ENCODE data around the gene CCR3.

Gene CCR3

DNA sequence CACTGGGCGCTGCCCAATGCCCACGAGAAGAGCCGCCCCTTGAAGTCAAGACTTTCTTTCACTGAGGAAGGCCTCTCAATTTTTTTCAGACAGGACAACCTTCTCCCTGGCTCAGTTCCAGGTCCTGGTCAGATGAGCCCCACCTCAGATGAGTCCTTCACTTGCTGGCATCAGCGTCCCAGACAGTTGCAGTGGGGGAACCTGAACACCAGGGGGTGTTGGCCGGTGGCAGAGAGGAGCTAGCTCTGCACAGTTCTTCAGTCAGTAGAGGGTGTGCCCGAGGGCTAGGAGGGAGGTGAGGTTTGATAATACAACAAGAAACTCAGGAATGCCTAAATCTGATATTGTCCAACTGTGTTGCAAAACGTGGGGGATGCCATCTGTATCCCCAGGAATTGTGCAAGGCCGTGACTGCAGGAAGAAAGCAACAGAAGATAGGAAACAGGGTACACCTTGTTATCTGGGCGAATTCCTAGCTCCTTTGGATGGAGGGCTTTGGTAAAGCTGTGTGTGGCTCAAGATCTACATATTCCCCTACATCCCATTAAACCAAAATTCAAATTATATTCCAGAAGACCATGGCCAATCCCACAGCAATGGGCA lies 34.3 kb downstream of the CCR3 start:
- no peak for DNase-seq (ENCODE audit: low read depth)

DNA sequence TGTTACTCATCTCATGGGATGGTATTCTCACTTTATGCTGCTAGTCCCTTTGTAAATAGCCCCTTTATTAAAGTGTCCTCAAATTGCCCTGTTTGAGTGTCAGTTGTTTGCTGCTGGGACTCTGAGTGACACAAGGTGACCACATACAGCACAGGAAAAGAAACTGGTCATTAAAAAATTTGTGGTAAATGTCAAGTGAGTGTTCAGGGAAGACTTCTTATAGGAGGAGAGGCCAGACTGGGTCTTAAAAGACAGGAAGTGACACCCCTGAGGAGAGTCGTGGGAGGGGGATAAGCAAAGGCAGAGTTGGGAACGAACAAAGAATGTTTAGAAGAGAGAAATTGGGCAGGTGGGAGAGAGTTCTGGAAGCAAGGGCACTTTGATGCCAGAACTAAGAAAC lies 35.2 kb downstream of the CCR3 start:
- no peak for DNase-seq (ENCODE audit: low read depth)

DNA sequence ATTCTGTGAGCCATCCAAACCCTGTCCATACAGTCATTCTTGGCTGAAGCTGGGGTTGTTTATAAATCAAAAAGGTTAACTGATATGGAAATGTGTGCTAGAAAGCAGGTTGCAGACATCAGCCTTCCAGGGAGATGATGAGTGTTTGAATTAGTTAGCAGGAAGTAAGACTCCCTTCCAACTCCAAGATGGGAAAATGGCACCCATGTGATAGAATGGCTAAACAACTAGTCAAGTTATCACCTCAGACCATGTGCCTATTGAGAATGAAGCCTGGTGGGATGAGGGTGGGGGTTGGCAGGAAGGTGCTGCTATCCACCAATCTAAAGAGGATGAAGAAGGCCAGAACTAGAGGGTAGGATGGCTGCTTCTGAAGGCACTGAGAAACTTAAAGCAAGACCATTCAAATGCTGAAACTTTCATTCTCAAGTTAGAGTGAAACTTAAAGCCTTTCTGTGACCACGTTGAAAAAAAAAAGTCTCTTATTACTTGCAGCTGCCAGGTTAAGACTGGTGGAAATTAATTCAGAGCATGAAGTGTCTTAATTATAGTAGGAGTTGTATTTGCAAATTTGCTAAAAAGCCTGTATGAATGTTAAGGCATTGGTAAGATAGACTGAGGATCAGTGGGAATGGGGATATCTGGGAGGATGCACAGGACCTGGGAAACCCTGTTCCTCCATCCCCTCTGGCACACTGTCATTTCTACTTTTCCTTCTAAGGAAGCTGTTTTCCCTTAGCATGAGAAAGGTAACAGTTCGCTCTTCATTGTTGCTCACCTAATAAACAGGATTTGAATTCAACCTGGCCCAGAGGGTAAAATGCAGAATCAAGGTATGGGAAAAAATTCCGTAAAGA lies 36.8 kb downstream of the CCR3 start:
- DNase-seq (ENCODE audit: low read depth), result no peak

DNA sequence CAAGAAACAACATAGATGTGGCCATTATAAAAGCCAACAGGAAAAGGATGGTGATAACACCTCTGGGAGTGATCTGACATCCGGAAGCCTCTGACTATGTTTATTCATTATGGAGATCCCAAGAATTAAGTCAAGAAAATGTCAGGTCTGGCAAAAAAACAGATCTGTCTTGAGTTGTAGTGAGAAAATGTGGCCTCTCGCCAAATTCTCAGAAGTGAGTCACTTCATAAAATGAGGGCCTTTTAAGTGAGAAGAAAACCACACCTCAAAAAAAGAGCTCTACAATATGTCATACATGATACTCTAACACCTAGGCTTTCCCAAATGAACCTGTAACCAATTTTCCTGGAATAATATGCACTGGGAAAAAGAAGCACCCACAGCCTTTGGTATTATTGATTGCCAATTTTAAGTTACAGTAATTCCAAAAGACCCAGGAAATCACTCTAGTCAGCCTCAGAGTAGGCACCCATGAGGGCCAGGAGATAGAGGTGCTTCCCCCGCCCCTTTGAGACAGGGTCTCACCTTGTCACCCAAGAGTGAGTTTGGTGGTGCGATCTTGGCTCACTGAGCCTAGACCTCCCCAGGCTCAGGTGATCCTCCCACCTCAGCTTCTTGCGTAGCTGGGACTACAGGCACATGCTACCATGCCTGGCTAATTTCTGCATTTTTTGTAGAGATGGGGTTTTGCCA lies 38.0 kb downstream of the CCR3 start:
- no peak for DNase-seq (ENCODE audit: low read depth)

DNA sequence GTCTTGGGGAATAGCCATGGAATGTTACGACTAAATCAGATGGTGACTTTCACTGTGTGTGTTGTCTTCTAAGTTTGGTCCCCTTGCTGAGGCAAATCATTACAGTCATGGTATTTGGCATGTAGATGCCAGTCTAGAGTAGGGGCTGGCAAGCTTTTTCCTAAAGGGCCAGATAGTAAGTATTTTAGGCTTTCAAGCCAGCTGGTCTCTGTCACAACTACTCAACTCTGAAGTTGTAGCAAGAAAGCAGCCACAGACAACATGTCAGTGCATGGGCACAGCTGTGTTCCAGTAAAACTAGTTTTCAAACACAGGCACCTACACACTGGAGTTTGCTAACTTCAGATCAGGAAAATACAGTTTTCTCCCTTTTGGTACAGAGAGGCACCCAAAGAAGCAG lies 39.3 kb downstream of the CCR3 start:
- no peak for DNase-seq (ENCODE audit: low read depth)

DNA sequence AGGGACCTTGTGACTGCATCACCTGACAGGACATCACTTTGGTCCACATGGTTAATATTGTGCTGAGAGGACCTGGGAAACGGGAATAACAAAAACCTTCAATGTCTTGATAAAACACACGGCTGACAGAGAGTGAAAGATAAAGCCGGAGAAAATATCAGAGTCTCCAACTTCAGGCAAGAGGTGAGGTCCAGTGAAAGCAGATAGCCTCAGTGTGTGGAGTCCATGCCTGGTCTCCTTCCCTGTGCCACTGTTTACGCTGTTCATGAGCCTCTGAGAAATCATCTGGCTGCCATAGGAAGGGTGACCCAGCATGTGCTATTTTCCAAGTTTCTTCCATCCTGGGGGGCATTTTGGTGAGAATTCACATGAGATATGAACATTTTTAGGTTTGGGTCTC lies 39.8 kb downstream of the CCR3 start:
- no peak for DNase-seq (ENCODE audit: low read depth)

DNA sequence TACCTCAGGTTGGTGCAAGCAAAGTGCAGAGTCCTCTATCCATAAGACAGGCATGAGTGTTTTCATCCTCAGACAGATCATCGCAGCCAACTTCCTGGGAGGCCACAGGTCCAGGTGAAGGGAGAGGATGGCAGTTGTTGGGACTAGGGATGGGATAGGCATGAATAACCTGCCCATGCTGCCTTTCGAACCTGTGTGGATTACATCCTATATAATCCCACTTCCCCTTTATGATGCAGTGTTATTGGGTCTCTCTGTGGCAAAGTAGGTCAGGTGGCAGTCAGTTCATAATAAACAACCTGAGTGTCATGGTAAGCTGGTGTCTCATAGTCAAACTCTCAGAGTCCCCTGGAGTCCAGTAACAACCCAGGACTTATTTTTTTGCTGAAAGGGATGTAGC lies 40.4 kb downstream of the CCR3 start:
- DNase-seq (ENCODE audit: low read depth), result no peak

DNA sequence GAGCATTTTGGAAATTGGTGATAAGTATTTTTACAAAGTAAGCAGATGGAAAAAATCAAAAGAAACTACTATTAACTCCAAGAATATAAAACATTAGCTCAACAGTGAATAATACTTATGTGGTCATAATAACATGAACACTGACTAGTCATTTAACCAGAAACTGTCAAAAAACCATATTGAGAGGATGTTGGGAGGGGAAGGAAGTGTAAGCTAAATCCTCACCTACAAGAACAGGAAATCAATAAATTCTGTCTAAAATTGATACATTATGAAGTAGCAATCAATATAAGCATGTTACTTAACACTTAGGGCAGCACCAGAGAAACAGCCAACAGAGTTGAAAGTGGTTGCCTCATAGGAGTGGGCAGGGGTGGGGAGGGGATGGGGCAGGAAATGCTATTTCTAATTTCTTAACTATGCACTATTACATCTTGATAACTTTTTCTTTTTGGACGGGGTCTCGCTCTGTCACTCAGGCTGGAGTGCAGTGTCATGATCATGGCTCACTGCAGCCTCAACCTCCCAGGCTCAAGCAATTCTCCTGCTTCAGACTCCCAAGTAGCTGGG lies 41.7 kb downstream of the CCR3 start:
- no peak for DNase-seq (ENCODE audit: low read depth)

DNA sequence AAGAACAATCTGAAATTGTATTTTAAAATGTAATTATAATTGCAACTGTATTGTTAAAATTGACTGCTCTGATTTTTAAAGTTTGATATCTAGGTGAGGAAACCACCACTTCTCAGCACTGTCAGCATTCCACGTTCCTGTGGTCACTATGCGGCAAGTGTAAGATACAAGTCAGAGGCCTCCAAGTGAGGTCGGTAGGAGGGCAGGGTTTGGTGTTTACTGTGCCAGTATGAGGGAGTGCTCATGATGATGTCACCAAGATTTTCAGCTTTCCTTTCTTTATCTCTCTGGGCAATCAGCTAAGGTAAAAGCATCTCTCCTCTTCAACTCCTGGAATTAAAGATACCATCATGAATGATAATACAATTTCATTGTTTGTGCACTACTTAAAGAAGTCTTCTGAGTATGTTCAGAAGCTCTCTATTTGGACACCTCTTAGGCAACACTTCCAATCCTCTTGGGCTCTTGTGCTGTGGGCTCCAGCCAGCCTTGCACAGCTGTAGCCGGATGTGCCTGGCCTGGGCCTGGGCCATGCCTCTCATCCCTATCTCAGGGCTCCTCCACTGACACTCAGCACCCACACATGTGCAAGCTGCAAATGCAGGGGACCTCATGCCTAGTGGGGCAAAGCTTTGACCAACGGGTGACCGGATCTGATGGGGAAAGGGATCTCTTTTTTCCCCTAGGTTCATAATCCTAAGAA lies 42.9 kb downstream of the CCR3 start:
- DNase-seq (ENCODE audit: low read depth), result no peak

DNA sequence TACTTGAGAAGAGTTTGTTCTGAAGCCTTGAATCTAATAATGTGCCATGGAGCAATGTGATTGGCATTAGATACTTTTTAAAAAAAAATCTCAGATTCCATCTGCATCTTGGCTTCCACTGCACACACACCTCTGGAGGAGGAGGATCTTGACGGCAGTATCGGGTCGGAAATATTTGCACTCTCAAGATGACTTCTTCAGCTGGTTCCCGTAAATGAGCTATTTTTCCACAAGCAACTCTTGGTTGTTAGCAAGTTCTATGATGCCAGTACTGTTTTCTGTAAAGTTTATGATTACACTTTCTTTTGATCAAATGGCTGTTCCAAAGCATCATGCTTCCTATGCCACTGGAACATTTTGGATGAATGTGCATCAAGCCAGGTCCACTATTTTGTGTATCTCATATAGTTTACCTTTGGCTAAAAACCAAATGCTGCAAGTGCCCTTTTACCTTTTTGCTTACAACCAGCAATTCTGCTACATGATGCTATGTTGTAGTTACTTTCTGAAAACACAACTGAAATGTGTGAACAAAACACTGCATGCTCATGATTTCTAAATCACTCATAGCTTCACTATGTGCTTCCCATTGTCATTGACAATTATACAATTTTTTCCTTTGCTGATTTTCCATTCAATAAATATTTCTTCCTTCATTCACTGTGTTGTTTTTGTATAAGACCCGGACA lies 43.8 kb downstream of the CCR3 start:
- no peak for DNase-seq (ENCODE audit: low read depth)

DNA sequence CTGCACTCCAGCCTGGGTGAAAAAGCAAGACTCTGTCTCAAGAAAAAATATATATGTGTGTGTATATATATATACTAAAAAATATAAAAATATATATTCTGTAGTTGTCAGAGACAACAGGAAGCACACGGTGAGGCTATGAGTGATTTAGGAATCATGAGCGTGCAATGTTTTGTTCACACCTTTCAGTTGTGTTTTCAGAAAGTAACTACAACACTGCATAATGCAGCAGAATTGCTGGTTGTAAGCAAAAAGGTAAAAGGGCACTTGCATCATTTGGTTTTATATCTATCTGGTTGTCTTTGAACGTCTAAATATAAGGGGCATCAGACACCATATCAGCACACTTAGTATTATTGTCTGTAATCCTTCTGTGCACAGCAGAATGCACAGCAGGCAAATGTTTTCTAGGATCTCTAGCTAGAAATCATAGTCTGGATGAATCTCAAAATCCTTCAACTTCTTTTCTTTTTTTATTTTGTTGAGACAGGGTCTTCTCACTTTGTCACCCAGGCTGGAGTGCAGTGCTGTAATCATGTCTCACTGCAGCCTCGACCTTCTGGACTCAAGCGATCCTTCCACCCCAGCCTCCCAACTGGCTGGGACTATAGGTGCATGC lies 44.8 kb downstream of the CCR3 start:
- DNase-seq (ENCODE audit: low read depth), result no peak

DNA sequence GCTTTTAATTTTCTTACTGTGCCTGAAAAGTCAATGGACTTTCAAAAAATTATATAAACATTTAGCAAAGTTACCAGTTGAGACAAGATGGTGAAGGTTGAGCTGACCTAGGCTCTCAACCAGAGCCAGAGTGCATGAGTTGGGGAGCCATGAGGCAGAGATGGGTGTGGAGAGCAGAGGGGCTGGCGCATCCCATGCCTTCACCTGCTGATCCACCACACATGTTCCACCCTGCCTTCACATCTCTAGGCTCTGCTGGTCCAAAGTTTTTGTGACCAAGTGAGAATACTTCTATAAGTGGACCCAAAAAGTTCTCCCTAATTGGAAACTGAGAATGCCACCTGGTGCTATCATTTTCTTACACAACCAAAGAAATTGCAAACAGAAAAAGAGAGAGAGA lies 47.3 kb downstream of the CCR3 start:
- no peak for DNase-seq (ENCODE audit: low read depth)

DNA sequence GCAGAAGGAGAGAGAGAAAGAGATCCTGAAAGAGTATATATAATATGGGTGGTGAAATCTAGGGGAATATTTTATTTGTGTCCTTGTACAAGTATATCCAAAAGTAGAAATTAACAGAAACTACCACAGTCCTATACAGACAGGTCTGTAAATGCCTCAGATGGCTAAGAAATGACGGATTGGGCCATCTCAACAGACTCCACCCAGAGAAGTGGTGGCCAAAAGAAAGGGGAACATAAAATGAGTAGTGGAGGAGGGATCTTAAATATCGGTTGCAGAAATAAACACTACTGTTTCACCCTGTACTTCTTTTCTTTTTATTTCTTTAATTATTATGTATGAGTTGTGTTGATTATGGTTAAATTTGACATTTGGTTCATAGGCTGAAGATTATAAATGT lies 47.7 kb downstream of the CCR3 start:
- no peak for DNase-seq (ENCODE audit: low read depth)

DNA sequence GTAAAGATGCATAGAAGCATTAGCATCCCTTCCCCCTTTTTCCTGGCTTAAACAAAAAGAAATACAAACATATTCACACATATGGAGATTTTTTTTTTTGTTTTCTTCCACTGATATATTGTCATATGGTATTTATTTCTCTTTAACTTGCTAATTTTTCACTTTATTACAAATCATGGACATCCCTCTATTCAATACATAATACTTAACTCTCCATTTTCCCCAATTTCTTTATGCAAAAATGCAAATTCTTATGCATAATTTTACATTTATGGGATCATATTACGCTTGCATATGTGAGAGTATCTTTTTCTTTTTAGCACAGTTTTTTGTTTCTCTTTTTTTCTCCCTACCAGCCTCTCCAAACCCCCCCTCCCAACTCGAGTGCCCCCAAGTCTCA lies 48.8 kb downstream of the CCR3 start:
- no peak for DNase-seq (ENCODE audit: low read depth)

DNA sequence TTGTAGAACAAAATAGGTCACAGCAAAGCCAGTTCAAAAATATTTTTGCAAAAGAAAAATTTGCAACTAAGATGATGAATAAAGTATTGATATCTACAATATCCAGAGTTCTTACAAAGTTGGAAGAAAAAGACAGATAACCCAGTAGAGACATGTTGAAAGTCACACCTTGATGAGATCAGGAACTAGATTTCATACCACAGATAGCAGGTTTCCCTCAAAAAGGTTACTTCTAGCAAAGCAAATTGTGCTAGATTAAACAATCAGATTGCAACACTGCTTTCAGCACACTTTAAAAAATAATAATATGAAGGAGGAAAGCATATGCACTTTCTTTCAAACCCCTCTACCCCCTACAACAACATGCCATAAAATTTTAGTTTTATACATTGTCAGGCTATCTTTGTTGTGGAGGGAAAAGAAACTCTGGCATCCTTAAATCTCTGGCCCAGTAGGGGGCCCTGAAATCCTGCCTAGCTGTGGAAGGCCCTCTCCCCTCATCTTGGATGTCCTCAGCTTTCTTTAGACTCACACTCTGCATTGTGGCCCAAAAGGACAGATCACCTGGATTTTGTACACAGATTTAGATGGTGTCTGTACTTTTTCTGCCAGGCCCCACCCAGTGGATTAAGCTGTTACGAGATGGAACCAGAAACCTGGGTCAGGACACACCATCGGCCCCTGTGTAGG lies 50.9 kb downstream of the CCR3 start:
- DNase-seq (ENCODE audit: low read depth), result no peak

DNA sequence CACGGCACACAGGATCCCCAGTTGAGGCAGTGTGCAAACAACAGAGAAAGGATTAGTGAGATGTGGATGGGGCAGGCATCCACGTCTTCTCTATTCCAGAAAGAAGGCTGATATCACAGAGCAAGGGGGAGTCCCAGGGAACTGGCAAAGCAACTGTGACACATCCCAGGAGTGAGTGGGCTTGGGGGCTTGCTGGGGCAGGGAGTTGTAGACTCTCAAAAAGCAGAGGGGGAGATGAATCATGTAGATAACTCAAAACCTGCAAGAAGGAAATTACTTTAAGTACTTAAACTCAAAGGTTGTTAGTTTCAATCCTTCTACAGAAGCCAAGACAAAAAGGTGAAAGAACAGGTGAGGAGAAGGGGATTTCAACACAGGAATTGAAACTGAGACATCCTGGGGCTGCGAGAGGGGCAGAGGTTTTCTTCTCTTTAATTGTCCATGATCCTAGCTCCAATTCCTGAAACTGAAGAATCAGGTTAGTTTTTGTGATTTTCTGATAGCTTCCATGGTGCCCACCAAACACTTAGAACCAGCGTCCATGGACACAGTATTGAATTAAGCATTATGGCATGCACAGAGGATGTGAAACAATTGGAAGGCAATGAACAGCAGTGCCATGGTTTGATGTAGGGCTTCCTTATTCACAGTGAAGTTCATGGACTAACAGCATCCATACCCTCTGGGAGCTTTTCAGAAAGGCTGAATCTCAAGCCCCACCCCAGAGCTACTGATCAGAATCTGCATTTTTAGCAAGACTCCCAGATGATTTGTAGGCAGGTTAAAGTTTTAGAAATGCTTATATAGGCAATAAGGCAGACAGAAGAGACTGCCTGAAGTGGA lies 52.0 kb downstream of the CCR3 start:
- DNase-seq (ENCODE audit: low read depth), result no peak

DNA sequence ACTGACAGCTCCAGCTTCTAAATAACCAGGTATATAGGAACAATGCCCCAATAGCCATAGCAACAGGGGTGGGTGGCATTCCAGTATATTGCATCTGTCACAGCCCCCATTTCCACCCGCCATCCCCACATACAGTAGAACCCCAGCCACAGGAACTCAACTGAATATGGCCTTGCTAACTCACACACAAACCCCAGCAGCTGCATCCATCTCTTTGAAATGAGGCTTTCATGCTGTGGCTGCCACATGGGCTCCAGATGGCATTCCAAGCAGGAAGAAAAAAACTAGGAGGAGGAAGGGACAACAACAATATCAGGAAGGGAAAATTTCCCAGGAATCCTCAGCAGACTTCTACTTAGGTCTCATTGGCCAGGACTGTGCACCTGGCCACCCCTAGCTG lies 54.6 kb downstream of the CCR3 start:
- no peak for DNase-seq (ENCODE audit: low read depth)

DNA sequence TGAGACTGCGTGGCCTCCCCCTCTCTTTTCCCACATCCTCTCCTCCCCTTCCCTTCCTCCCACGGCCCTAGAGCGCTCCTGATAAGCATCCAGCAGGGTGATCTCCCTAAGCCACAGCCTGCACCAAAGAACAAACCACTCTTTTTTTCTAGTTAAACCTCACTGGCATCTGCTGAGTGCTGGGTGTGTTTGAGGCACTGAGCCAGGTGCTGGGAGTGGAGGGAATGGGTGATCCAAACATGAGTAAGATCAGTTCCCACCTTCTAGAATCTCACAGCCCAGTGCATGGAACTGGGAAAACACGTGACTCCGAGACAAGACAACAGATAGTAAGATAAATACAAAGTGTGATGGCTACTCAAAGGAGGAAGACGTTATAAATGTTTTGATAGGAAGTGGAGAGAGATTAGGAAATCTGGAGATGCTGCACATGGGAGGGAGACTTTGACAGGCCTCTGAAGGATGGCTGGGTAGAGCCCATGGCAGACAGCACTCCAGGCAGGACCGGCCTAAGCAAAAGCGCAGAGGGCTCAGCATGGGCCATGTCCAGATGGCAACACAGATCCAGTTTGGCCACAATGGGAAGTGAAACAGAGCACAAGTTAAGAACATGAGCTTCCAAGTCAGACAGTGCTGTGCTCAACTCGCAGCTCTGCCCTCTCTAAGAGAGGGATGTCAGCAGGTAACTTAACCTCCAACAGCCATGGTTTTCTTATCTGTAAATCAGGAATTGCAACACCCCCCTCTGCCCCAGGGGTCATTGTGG lies 55.6 kb downstream of the CCR3 start:
- no peak for DNase-seq (ENCODE audit: low read depth)
